Measurements from ENCODE around the gene ACR. TPM values are rescaled to one million over a fixed set of nuclear protein-coding genes. Genes with fewer than 3 reads are reported as not detected.

Gene ACR
- total and polyA plus RNA-seq, 4 experiments from 2014 or later: not detected

GRCh38 chr22:50714631-50715179 is 23.3 kb upstream of the ACR start:
- Mint-ChIP-seq H3K4me1 (no peaks in the 10 kb centered on the region), H3K9me3 (no peaks in the 10 kb centered on the region), H3K27ac (no peak overlapping the region), H3K36me3 (no peaks in the 10 kb centered on the region), H3K27me3 (peaks cover 0 to 1% of the 10 kb centered on the region in 2 donors), H3K4me3 (no peak overlapping the region)
- Histone ChIP-seq H3K36me3 (ENCODE audit: insufficient read depth, low read length) (no peaks in the 10 kb centered on the region), H3K4me1 (ENCODE audit: insufficient read depth, low read length) (no peaks in the 10 kb centered on the region), H3K9me3 (ENCODE audit: control insufficient read depth in 1 of 2, low read length in 2 of 2) (no peaks in the 10 kb centered on the region), H3K27ac (ENCODE audit: low read depth, low read length) (no peak overlapping the region), H3K27me3 (ENCODE audit: insufficient read depth, low read length) (no peaks in the 10 kb centered on the region), H3K4me3 (ENCODE audit: low read length in 2 of 2) (no peak overlapping the region)
- POLR2A ChIA-PET (ENCODE audit: partially characterized antibody): no interaction called here
- intact Hi-C loops (cut with micrococcal nuclease): no loop called here
- CTCF ChIA-PET (ENCODE audit: partially characterized antibody): no interaction called here
- no peak for DNase-seq

GRCh38 chr22:50715250-50715649 is 22.8 kb upstream of the ACR start:
- no peak for DNase-seq
- Histone ChIP-seq H3K9me3 (ENCODE audit: control insufficient read depth in 1 of 2, low read length in 2 of 2) (no peaks in the 10 kb centered on the region), H3K27me3 (ENCODE audit: insufficient read depth, low read length) (no peaks in the 10 kb centered on the region), H3K27ac (ENCODE audit: low read depth, low read length) (no peak overlapping the region), H3K4me1 (ENCODE audit: insufficient read depth, low read length) (no peaks in the 10 kb centered on the region), H3K4me3 (ENCODE audit: low read length in 2 of 2) (no peak overlapping the region), H3K36me3 (ENCODE audit: insufficient read depth, low read length) (no peaks in the 10 kb centered on the region)
- intact Hi-C loops (cut with micrococcal nuclease): no loop called here
- CTCF ChIA-PET (ENCODE audit: partially characterized antibody): no interaction called here
- Mint-ChIP-seq H3K27me3 (peaks cover 0 to 1% of the 10 kb centered on the region in 2 donors), H3K4me3 (no peak overlapping the region), H3K36me3 (no peaks in the 10 kb centered on the region), H3K27ac (no peak overlapping the region), H3K4me1 (no peaks in the 10 kb centered on the region), H3K9me3 (no peaks in the 10 kb centered on the region)
- POLR2A ChIA-PET (ENCODE audit: partially characterized antibody): no interaction called here

GRCh38 chr22:50715776-50716175 is 22.2 kb upstream of the ACR start:
- H3K27ac Mint-ChIP-seq: no peak overlapping the region
- ChIA-PET POLR2A (ENCODE audit: partially characterized antibody) (no interaction called here), CTCF (ENCODE audit: partially characterized antibody) (no interaction called here)
- Histone ChIP-seq H3K27me3 (ENCODE audit: insufficient read depth, low read length) (no peaks in the 10 kb centered on the region), H3K27ac (ENCODE audit: low read depth, low read length) (no peak overlapping the region), H3K36me3 (ENCODE audit: insufficient read depth, low read length) (no peaks in the 10 kb centered on the region), H3K4me1 (ENCODE audit: insufficient read depth, low read length) (no peaks in the 10 kb centered on the region), H3K9me3 (ENCODE audit: control insufficient read depth in 1 of 2, low read length in 2 of 2) (no peaks in the 10 kb centered on the region), H3K4me3 (ENCODE audit: low read length in 2 of 2) (no peak overlapping the region)
- H3K36me3 Mint-ChIP-seq: no peaks in the 10 kb centered on the region
- no peaks in the 10 kb centered on the region for H3K4me1 Mint-ChIP-seq
- no peaks in the 10 kb centered on the region for H3K9me3 Mint-ChIP-seq
- intact Hi-C loops (cut with micrococcal nuclease): no loop called here
- no peak overlapping the region for H3K4me3 Mint-ChIP-seq
- no peak for DNase-seq
- H3K27me3 Mint-ChIP-seq: no peaks in the 10 kb centered on the region

- H3K27me3 Mint-ChIP-seq: no peaks in the 10 kb centered on the region
- ChIA-PET POLR2A (ENCODE audit: partially characterized antibody) (no interaction called here), CTCF (ENCODE audit: partially characterized antibody) (no interaction called here)
- H3K36me3 Mint-ChIP-seq: no peaks in the 10 kb centered on the region
- Histone ChIP-seq H3K4me3 (ENCODE audit: low read length in 2 of 2) (no peak overlapping the region), H3K9me3 (ENCODE audit: control insufficient read depth in 1 of 2, low read length in 2 of 2) (no peaks in the 10 kb centered on the region), H3K4me1 (ENCODE audit: insufficient read depth, low read length) (no peaks in the 10 kb centered on the region), H3K36me3 (ENCODE audit: insufficient read depth, low read length) (no peaks in the 10 kb centered on the region), H3K27ac (ENCODE audit: low read depth, low read length) (no peak overlapping the region), H3K27me3 (ENCODE audit: insufficient read depth, low read length) (no peaks in the 10 kb centered on the region)
- intact Hi-C loops (cut with micrococcal nuclease): no loop called here
- H3K4me1 Mint-ChIP-seq: no peaks in the 10 kb centered on the region
- no peak for DNase-seq
- H3K4me3 Mint-ChIP-seq: no peak overlapping the region
- H3K27ac Mint-ChIP-seq: peak overlapping the region in 1 of 7 donors; percentile 46
- H3K9me3 Mint-ChIP-seq: no peaks in the 10 kb centered on the region
Measured at GRCh38 chr22:50716290-50717024, 21.5 kb upstream of the ACR start.

- H3K4me3 ChIP-seq (ENCODE audit: low read length in 2 of 2): no peak overlapping the region
- no peaks in the 10 kb centered on the region for H3K36me3 ChIP-seq (ENCODE audit: insufficient read depth, low read length)
- no peaks in the 10 kb centered on the region for H3K9me3 Mint-ChIP-seq
- DNase-seq: no peak
- no peaks in the 10 kb centered on the region for H3K27me3 Mint-ChIP-seq
- POLR2A ChIA-PET (ENCODE audit: partially characterized antibody): no interaction called here
- no peaks in the 10 kb centered on the region for H3K4me1 ChIP-seq (ENCODE audit: insufficient read depth, low read length)
- no peak overlapping the region for H3K27ac ChIP-seq (ENCODE audit: low read depth, low read length)
- H3K27me3 ChIP-seq (ENCODE audit: insufficient read depth, low read length): no peaks in the 10 kb centered on the region
- H3K9me3 ChIP-seq (ENCODE audit: control insufficient read depth in 1 of 2, low read length in 2 of 2): no peaks in the 10 kb centered on the region
- H3K27ac Mint-ChIP-seq: no peak overlapping the region
- H3K4me1 Mint-ChIP-seq: no peaks in the 10 kb centered on the region
- H3K36me3 Mint-ChIP-seq: no peaks in the 10 kb centered on the region
- intact Hi-C loops (cut with micrococcal nuclease): no loop called here
- no peak overlapping the region for H3K4me3 Mint-ChIP-seq
- CTCF ChIA-PET (ENCODE audit: partially characterized antibody): no interaction called here
Measured at GRCh38 chr22:50717709-50718351, 20.2 kb upstream of the ACR start.

- Mint-ChIP-seq H3K27ac (no peak overlapping the region), H3K27me3 (no peaks in the 10 kb centered on the region), H3K9me3 (no peaks in the 10 kb centered on the region), H3K36me3 (no peaks in the 10 kb centered on the region), H3K4me3 (no peak overlapping the region), H3K4me1 (no peaks in the 10 kb centered on the region)
- Histone ChIP-seq H3K27ac (ENCODE audit: low read depth, low read length) (no peak overlapping the region), H3K9me3 (ENCODE audit: control insufficient read depth in 1 of 2, low read length in 2 of 2) (no peaks in the 10 kb centered on the region), H3K4me1 (ENCODE audit: insufficient read depth, low read length) (no peaks in the 10 kb centered on the region), H3K27me3 (ENCODE audit: insufficient read depth, low read length) (no peaks in the 10 kb centered on the region), H3K36me3 (ENCODE audit: insufficient read depth, low read length) (no peaks in the 10 kb centered on the region), H3K4me3 (ENCODE audit: low read length in 2 of 2) (no peak overlapping the region)
- CTCF ChIA-PET (ENCODE audit: partially characterized antibody): no interaction called here
- intact Hi-C loops (cut with micrococcal nuclease): no loop called here
- DNase-seq: no peak
- POLR2A ChIA-PET (ENCODE audit: partially characterized antibody): no interaction called here
Measured at GRCh38 chr22:50718352-50718709, 19.7 kb upstream of the ACR start.

GRCh38 chr22:50719814-50720300 is 18.1 kb upstream of the ACR start:
- H3K4me1 ChIP-seq (ENCODE audit: insufficient read depth, low read length): no peaks in the 10 kb centered on the region
- ChIA-PET POLR2A (ENCODE audit: partially characterized antibody) (no interaction called here), CTCF (ENCODE audit: partially characterized antibody) (no interaction called here)
- no peaks in the 10 kb centered on the region for H3K9me3 ChIP-seq (ENCODE audit: control insufficient read depth in 1 of 2, low read length in 2 of 2)
- no peak overlapping the region for H3K4me3 ChIP-seq (ENCODE audit: low read length in 2 of 2)
- H3K4me1 Mint-ChIP-seq: no peaks in the 10 kb centered on the region
- no peak overlapping the region for H3K27ac Mint-ChIP-seq
- no peak overlapping the region for H3K27ac ChIP-seq (ENCODE audit: low read depth, low read length)
- DNase-seq: no peak
- H3K27me3 ChIP-seq (ENCODE audit: insufficient read depth, low read length): no peaks in the 10 kb centered on the region
- no peaks in the 10 kb centered on the region for H3K36me3 Mint-ChIP-seq
- H3K4me3 Mint-ChIP-seq: no peak overlapping the region
- H3K9me3 Mint-ChIP-seq: no peaks in the 10 kb centered on the region
- H3K36me3 ChIP-seq (ENCODE audit: insufficient read depth, low read length): no peaks in the 10 kb centered on the region
- intact Hi-C loops (cut with micrococcal nuclease): no loop called here
- H3K27me3 Mint-ChIP-seq: no peaks in the 10 kb centered on the region
